HEK293 (cell line): ENCODE measurements around the gene SH3PXD2B.

ENCODE experiments used
- CTCF ChIA-PET: fragments of 350-600 bp; formaldehyde crosslinking; extraction: SDS; loops from one replicate; lab custom pipeline; 2021; ENCODE audit warnings: antibody characterized with exemption; lab: Yijun Ruan, JAX
- POLR2A ChIA-PET: fragments of 300-600 bp; formaldehyde crosslinking; extraction: SDS; loops from one replicate; lab custom pipeline; 2020; ENCODE audit warnings: antibody characterized with exemption, inconsistent platforms; lab: Yijun Ruan, JAX
- H3K27ac ChIP-seq: fragments of 200-500 bp; sonication (Bioruptor generic); 2 replicates; pipeline ENCODE4 v1.5.1; 2014; ENCODE audit warnings: low read depth, low read length, control low read depth, inconsistent platforms; ENCODE audit errors: extremely low read depth
- H3K36me3 ChIP-seq, 2 experiments: fragments of 200-500 bp in 1 of 2; sonication (Bioruptor generic) in 1 of 2; 1 replicate in 1 of 2; 2 replicates in 1 of 2; pipeline ENCODE4 v1.5.1; 2014 to 2017; ENCODE audit warnings: inconsistent platforms in 2 of 2, low read length in 2 of 2; ENCODE audit not compliant: control insufficient read depth in 2 of 2, insufficient read depth in 1 of 2
- H3K4me1 ChIP-seq: fragments of 200-500 bp; sonication (Bioruptor generic); 2 replicates; pipeline ENCODE4 v1.5.1; 2014; ENCODE audit warnings: mild to moderate bottlenecking, low read length, inconsistent platforms; ENCODE audit not compliant: control insufficient read depth, insufficient read depth
- H3K4me3 ChIP-seq: 2 replicates; pipeline ENCODE4 v1.5.1; 2011; ENCODE audit warnings: low read depth, mild to moderate bottlenecking, control low read depth, low read length, moderate library complexity
- H3K9me3 ChIP-seq: fragments of 200-500 bp; sonication (Bioruptor generic); 2 replicates; pipeline ENCODE4 v1.5.1; 2014; ENCODE audit warnings: low read depth, low read length, inconsistent platforms; ENCODE audit not compliant: control insufficient read depth, insufficient read depth
- HOXA7 ChIP-seq: sonication (generic); formaldehyde crosslinking; IDR thresholded peaks from 2 replicates; pipeline ENCODE4 v1.8.1; 2022; ENCODE audit warnings: missing genetic modification reagents, borderline replicate concordance
- KLF16 ChIP-seq: fragments of 450-650 bp; formaldehyde crosslinking; IDR thresholded peaks from 2 replicates; pipeline ENCODE4 v1.5.1; 2017; ENCODE audit warnings: missing biosample characterization, missing genetic modification characterization
- PRDM6 ChIP-seq: fragments of 450-650 bp; formaldehyde crosslinking; IDR thresholded peaks from 2 replicates; pipeline ENCODE4 v1.5.1; 2017; ENCODE audit warnings: missing biosample characterization, missing genetic modification characterization
- SCRT1 ChIP-seq: fragments of 450-650 bp; formaldehyde crosslinking; IDR thresholded peaks from 2 replicates; pipeline ENCODE4 v1.5.1; 2016; ENCODE audit warnings: missing biosample characterization, missing genetic modification characterization, borderline replicate concordance
- ZFP3 ChIP-seq: fragments of 450-650 bp; formaldehyde crosslinking; IDR thresholded peaks from 2 replicates; pipeline ENCODE4 v1.5.1; 2016; ENCODE audit warnings: low read depth, missing biosample characterization, missing genetic modification characterization
- ZFP69B ChIP-seq: fragments of 450-650 bp; formaldehyde crosslinking; IDR thresholded peaks from 2 replicates; pipeline ENCODE4 v1.5.1; 2016; ENCODE audit warnings: missing biosample characterization, missing genetic modification characterization
- ZNF16 ChIP-seq: fragments of 450-650 bp; formaldehyde crosslinking; IDR thresholded peaks from 2 replicates; pipeline ENCODE4 v1.5.1; 2016; ENCODE audit warnings: low read depth, missing biosample characterization, missing genetic modification characterization
- ZNF26 ChIP-seq: fragments of 450-650 bp; formaldehyde crosslinking; IDR thresholded peaks from 2 replicates; pipeline ENCODE4 v1.5.1; 2016; ENCODE audit warnings: missing biosample characterization, missing genetic modification characterization
- ZNF266 ChIP-seq: fragments of 450-650 bp; formaldehyde crosslinking; IDR thresholded peaks from 2 replicates; pipeline ENCODE4 v1.5.1; 2016; ENCODE audit warnings: missing biosample characterization, missing genetic modification characterization, low read depth
- ZNF292 ChIP-seq: fragments of 450-650 bp; formaldehyde crosslinking; IDR thresholded peaks from 2 replicates; pipeline ENCODE4 v1.5.1; 2016; ENCODE audit warnings: low read depth, missing biosample characterization, missing genetic modification characterization, borderline replicate concordance
- ZNF335 ChIP-seq: fragments of 450-650 bp; formaldehyde crosslinking; conservative IDR thresholded peaks from 2 replicates; pipeline ENCODE4 v1.5.1; 2016; ENCODE audit warnings: missing biosample characterization, missing genetic modification characterization
- ZNF449 ChIP-seq: fragments of 450-650 bp; formaldehyde crosslinking; IDR thresholded peaks from 2 replicates; pipeline ENCODE4 v1.5.1; 2017; ENCODE audit warnings: missing biosample characterization, mild to moderate bottlenecking, missing genetic modification characterization, moderate library complexity
- ZNF521 ChIP-seq: fragments of 450-650 bp; formaldehyde crosslinking; IDR thresholded peaks from 2 replicates; pipeline ENCODE4 v1.5.1; 2017; ENCODE audit warnings: missing biosample characterization, mild to moderate bottlenecking, missing genetic modification characterization
- ZNF558 ChIP-seq: fragments of 450-650 bp; formaldehyde crosslinking; IDR thresholded peaks from 2 replicates; pipeline ENCODE4 v1.5.1; 2016; ENCODE audit warnings: missing biosample characterization, missing genetic modification characterization
- ZNF639 ChIP-seq: fragments of 450-650 bp; formaldehyde crosslinking; IDR thresholded peaks from 2 replicates; pipeline ENCODE4 v1.5.1; 2016; ENCODE audit warnings: missing biosample characterization, missing genetic modification characterization
- ZNF704 ChIP-seq: fragments of 450-650 bp; formaldehyde crosslinking; IDR thresholded peaks from 2 replicates; pipeline ENCODE4 v1.5.1; 2016; ENCODE audit warnings: missing biosample characterization, missing genetic modification characterization
- ZNF768 ChIP-seq: fragments of 450-650 bp; formaldehyde crosslinking; IDR thresholded peaks from 2 replicates; pipeline ENCODE4 v1.5.1; 2018; ENCODE audit warnings: missing biosample characterization, mild to moderate bottlenecking, missing genetic modification characterization
- ZNF791 ChIP-seq: fragments of 450-650 bp; formaldehyde crosslinking; IDR thresholded peaks from 2 replicates; pipeline ENCODE4 v1.5.1; 2016; ENCODE audit warnings: missing biosample characterization, missing genetic modification characterization
- ZNF830 ChIP-seq: fragments of 450-650 bp; IDR thresholded peaks from 2 replicates; pipeline ENCODE4 v1.5.0; 2018; ENCODE audit warnings: missing biosample characterization, missing genetic modification characterization, low read depth, mild to moderate bottlenecking, moderate library complexity

The SH3PXD2B gene

GRCh38 chr5:172479784-172480115 is 25.4 kb upstream of the SH3PXD2B start:
- no peak for TF ChIP-seq ZNF266
- TF ChIP-seq ZFP69B (tag by site-specific recombination): no peak
- TF ChIP-seq ZNF704: no peak
- no peak for TF ChIP-seq PRDM6 (tag by site-specific recombination)
- TF ChIP-seq ZNF16 (tag by site-specific recombination): no peak
- TF ChIP-seq ZNF639 (tag by site-specific recombination): no peak
- TF ChIP-seq ZFP3 (tag by site-specific recombination): no peak
- TF ChIP-seq ZNF830 (tag by site-specific recombination): no peak
- no peak for TF ChIP-seq SCRT1
- TF ChIP-seq HOXA7: no peak
- TF ChIP-seq ZNF449: no peak
- TF ChIP-seq ZNF335 (tag by site-specific recombination): no peak
- no peak for TF ChIP-seq ZNF292 (tag by site-specific recombination)
- no peak for TF ChIP-seq ZNF768 (tag by site-specific recombination)
- TF ChIP-seq ZNF791 (tag by site-specific recombination): no peak
- TF ChIP-seq ZNF26 (tag by site-specific recombination): no peak
- no peak for TF ChIP-seq KLF16 (tag by site-specific recombination)
- no peak for TF ChIP-seq ZNF558 (tag by site-specific recombination)
- TF ChIP-seq ZNF521 (tag by site-specific recombination): no peak
- TF ChIP-seq, all 188 proteins: peak for 0
- H3K4me3 ChIP-seq: no peak overlapping the region
- no peaks in the 10 kb centered on the region for H3K9me3 ChIP-seq
- H3K27ac ChIP-seq: no peak overlapping the region
- no peaks in the 10 kb centered on the region for H3K4me1 ChIP-seq
- no peaks in the 10 kb centered on the region for H3K36me3 ChIP-seq
- ChIA-PET CTCF (interaction anchor here (0.6 to 7.0 kb wide), 21 partner anchors 20 to 295 kb away, joined by 3 to 159 read pairs (median 4); no protein-coding TSS in a partner anchor), POLR2A (interaction anchor here (0.7 kb wide), 2 partner anchors 11 to 29 kb away, joined by 3 to 4 read pairs; no protein-coding TSS in a partner anchor)
